ENCODE results near the gene PC.

Gene PC

DNA sequence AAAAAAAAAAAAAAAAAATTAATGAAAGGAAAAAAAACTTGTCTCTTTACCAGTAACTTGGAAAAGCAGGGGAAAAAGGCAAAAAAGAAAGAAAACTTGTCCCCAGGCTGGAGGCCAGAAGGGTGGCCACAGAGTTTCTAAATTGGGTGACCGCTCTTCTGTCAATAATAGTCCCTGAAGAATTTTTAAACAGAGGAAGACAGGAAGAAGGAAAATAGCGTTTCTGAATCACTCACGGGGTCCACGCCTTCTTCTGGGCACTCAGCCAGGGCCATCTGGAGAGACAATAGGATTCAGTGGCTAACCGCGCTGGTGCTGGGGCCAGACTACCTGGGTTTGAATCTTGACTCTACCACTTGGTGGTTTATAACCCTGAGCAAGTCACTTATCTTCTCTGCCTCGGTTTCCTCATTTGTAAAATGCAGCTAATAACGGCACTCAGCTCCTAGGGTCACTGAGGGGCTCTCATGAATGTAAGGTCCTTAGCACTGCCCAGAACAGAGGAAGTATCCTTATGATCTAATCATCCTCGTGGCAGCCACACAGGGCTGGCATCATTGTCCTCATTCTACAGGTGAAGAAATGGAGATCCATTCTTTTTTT lies 23.9 kb upstream of the PC start:
- no peaks in the 10 kb centered on the region for H3K36me3 ChIP-seq
- no peak overlapping the region for H3K4me3 ChIP-seq
- peaks cover 0 to 37% (median 25%) of the 10 kb centered on the region in 4 donors for H3K4me1 ChIP-seq
- H3K27me3 ChIP-seq = no peaks in the 10 kb centered on the region
- TF ChIP-seq, protein P1, sequence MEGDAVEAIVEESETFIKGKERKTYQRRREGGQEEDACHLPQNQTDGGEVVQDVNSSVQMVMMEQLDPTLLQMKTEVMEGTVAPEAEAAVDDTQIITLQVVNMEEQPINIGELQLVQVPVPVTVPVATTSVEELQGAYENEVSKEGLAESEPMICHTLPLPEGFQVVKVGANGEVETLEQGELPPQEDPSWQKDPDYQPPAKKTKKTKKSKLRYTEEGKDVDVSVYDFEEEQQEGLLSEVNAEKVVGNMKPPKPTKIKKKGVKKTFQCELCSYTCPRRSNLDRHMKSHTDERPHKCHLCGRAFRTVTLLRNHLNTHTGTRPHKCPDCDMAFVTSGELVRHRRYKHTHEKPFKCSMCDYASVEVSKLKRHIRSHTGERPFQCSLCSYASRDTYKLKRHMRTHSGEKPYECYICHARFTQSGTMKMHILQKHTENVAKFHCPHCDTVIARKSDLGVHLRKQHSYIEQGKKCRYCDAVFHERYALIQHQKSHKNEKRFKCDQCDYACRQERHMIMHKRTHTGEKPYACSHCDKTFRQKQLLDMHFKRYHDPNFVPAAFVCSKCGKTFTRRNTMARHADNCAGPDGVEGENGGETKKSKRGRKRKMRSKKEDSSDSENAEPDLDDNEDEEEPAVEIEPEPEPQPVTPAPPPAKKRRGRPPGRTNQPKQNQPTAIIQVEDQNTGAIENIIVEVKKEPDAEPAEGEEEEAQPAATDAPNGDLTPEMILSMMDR (IDR thresholded peaks at IDR 0.05) = no peak
- peak; percentile 89 to 90 for DNase-seq
- H3K9me3 ChIP-seq = peaks cover 0 to 13% (median 5%) of the 10 kb centered on the region in 3 donors
- intact Hi-C loops (cut with DNase I; ENCODE audit: low total_unique reads) = no loop called here
- peak overlapping the region in 1 of 2 donors; percentile 22 for H3K27ac ChIP-seq

DNA sequence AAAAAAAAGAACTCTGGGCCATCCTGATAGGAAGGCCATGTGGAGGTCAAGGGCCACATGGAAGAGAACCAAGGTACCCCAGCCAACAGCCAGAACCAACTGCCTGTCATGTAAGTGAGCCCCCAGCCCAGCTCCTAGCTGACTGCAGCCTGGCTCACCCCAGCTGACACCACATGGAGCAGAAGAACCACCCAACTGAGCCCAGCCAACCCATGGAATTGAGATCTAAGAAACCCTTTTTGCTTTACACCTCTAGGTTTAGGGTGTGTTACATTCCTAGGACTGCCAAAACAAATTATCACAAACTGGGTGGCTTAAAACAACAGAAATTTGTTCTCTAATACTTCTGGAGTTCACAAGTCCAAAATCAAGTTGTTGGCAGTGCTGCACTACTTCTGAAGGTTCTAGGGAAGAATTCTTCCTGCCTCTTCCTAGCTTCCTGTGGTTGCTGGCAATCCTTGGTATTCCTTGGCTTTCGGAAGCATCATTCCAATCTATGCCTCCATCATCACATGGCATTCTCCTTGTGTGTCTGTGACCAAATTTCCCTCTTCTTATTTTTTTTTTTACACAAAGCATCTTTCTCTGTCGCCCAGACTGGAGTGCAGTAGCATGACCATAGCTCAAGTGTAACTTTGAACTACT lies 21.3 kb upstream of the PC start:
- no peak for DNase-seq
- H3K4me3 ChIP-seq = no peak overlapping the region
- H3K36me3 ChIP-seq = no peaks in the 10 kb centered on the region
- no peaks in the 10 kb centered on the region for H3K27me3 ChIP-seq
- intact Hi-C loops (cut with DNase I; ENCODE audit: low total_unique reads) = no loop called here
- peaks cover 0 to 24% (median 13%) of the 10 kb centered on the region in 4 donors for H3K4me1 ChIP-seq
- H3K27ac ChIP-seq = no peak overlapping the region
- TF ChIP-seq, protein P1 (IDR thresholded peaks at IDR 0.05) = no peak
- H3K9me3 ChIP-seq = peaks cover 0 to 13% (median 5%) of the 10 kb centered on the region in 3 donors

DNA sequence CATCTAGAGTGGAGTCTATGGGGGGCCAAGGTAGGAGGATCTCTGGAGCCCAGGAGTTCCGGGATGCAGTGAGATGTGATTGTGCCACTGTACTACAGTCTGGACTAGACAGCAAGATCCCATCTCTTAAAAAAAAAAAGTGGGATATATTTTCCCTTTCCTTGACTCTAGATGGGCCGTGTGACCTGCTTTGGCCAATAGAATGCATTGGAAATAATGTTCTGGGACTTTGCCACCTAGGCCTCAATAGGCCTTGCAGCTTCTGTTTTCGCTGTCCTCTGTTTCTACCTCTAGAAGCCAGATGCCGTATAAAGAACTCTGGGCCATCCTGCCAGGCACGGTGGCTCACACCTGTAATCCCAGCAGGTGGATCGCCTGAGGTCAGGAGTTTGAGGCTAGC lies 20.5 kb upstream of the PC start:
- H3K27ac ChIP-seq = no peak overlapping the region
- H3K9me3 ChIP-seq = peaks cover 0 to 13% (median 5%) of the 10 kb centered on the region in 3 donors
- peaks cover 0 to 19% (median 13%) of the 10 kb centered on the region in 4 donors for H3K4me1 ChIP-seq
- intact Hi-C loops (cut with DNase I; ENCODE audit: low total_unique reads) = no loop called here
- DNase-seq = no peak
- no peaks in the 10 kb centered on the region for H3K27me3 ChIP-seq
- TF ChIP-seq, protein P1 (IDR thresholded peaks at IDR 0.05) = no peak
- no peaks in the 10 kb centered on the region for H3K36me3 ChIP-seq
- H3K4me3 ChIP-seq = no peak overlapping the region

DNA sequence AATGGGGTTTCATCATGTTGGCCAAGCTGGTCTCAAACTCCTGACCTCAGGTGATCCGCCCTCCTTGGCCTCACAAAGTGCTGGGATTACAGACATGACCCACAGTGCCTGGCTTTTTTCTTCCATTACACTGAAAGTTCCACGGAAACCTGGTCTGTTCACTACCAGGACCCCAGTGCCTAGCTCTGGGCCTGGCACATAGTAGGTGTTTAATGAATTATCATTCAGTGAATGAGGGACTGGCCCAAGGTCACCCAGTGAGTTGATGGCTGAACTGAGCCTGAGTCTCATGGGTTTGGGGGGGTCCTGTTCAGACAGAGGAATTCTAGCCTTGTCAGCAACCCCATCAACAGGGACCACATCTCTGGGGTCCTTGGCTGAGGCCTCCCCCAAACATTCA lies 20.0 kb upstream of the PC start:
- peaks cover 0 to 13% (median 5%) of the 10 kb centered on the region in 3 donors for H3K9me3 ChIP-seq
- no peak overlapping the region for H3K27ac ChIP-seq
- DNase-seq = no peak
- no peaks in the 10 kb centered on the region for H3K36me3 ChIP-seq
- TF ChIP-seq, protein P1 (IDR thresholded peaks at IDR 0.05) = no peak
- intact Hi-C loops (cut with DNase I; ENCODE audit: low total_unique reads) = no loop called here
- no peak overlapping the region for H3K4me3 ChIP-seq
- no peaks in the 10 kb centered on the region for H3K27me3 ChIP-seq
- H3K4me1 ChIP-seq = peaks cover 0 to 18% (median 11%) of the 10 kb centered on the region in 4 donors

DNA sequence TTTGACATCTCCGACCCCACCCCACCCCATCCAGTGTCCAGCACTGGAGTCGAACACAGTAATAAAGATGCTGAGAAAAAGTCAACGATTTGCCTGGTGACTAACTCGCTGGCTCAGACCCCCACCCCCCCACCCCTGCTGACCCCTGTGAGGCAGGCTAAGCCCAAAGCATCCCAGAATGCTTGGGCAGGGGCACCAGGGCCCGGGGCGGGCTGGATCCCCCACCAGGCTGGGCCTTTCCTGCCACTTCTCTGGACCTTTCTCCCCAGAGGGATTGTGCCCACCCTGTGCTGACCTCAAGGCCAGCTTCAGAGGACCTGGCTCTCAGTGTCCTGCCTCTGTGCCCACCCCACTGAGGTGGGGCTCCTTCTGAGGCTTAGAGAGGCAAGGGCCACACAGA lies 18.7 kb upstream of the PC start:
- Histone ChIP-seq H3K4me3 (no peak overlapping the region), H3K4me1 (peaks cover 0 to 19% (median 11%) of the 10 kb centered on the region in 4 donors), H3K27me3 (no peaks in the 10 kb centered on the region), H3K36me3 (no peaks in the 10 kb centered on the region), H3K9me3 (peaks cover 0 to 13% (median 5%) of the 10 kb centered on the region in 3 donors), H3K27ac (no peak overlapping the region)
- intact Hi-C loops (cut with DNase I; ENCODE audit: low total_unique reads) = no loop called here
- no peak for DNase-seq
- TF ChIP-seq, protein P1 (IDR thresholded peaks at IDR 0.05) = no peak

Data from tibial artery (tissue), 4 donors.